ENCODE data around the gene PLCB1.

Gene PLCB1

DNA sequence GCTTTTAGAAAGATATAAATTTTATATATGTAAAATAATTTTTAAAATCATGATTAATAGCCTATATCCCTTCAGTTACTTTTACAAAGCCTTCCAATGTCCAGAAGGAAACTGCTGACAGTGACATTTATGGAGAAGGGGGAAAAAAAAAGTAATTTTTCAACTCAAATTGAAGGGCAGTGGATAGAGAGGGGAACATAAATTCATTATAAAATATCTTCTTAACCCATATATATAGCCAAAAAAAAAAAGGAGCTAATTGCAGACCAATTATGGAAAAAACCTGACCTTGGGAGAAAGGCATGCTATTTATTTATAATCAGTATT, 392.9 kb downstream of the PLCB1 start:
- DNase-seq (ENCODE audit: extremely low read depth in 1 of 2, low read depth in 1 of 2): no peak

DNA sequence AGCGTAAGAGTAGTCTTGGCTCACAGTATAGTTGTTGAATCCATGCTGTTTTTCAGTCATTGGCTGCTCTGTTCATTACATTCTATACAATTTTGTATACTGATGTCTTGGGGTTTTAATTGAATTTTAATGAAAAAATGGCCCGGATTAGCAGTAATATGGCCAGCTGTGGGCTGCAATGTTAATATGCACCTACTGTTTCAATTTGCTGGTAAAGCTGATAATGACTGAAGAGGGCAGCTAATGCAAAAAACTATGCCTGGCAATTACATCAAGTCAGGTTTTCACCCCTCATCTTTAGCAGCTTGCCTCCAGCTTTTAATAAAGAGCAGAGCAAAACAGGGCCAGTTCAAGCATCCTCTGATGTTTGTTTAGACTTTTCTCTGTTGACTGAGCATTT, 394.5 kb downstream of the PLCB1 start:
- no peak for DNase-seq (ENCODE audit: extremely low read depth in 1 of 2, low read depth in 1 of 2)

- DNase-seq (ENCODE audit: extremely low read depth in 1 of 2, low read depth in 1 of 2): no peak
These were observed 396.1 kb downstream of the PLCB1 start for GRCh38 chr20:8527998-8528723.

GRCh38 chr20:8530022-8530421, 398.0 kb downstream of the PLCB1 start:
- DNase-seq (ENCODE audit: extremely low read depth in 1 of 2, low read depth in 1 of 2): no peak

GRCh38 chr20:8532169-8532568, 400.1 kb downstream of the PLCB1 start:
- no peak for DNase-seq (ENCODE audit: extremely low read depth in 1 of 2, low read depth in 1 of 2)

GRCh38 chr20:8534368-8535160, 402.5 kb downstream of the PLCB1 start:
- DNase-seq (ENCODE audit: extremely low read depth in 1 of 2, low read depth in 1 of 2): no peak

- no peak for DNase-seq (ENCODE audit: extremely low read depth in 1 of 2, low read depth in 1 of 2)
These were observed 403.6 kb downstream of the PLCB1 start for GRCh38 chr20:8535403-8536261.

GRCh38 chr20:8536262-8536618, 404.2 kb downstream of the PLCB1 start:
- no peak for DNase-seq (ENCODE audit: extremely low read depth in 1 of 2, low read depth in 1 of 2)

DNA sequence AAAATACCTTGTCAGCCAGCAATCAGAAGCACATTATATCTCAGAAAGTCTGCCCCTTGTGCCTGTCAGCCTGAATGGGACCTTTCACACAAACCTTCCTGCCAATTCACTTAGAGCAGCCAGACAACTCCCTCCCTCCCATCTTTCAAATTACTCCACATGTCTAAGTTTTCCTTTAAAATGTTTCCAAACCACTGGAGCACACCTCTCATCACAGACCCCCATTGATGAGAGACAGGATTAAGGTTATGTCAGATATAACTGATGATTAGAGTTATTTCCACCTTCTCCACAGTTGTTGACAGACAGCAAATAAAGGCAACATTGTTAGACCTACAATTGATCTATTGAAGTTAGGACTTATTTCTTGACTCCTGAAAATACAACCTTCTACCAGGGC, 408.4 kb downstream of the PLCB1 start:
- DNase-seq (ENCODE audit: extremely low read depth in 1 of 2, low read depth in 1 of 2): no peak

DNA sequence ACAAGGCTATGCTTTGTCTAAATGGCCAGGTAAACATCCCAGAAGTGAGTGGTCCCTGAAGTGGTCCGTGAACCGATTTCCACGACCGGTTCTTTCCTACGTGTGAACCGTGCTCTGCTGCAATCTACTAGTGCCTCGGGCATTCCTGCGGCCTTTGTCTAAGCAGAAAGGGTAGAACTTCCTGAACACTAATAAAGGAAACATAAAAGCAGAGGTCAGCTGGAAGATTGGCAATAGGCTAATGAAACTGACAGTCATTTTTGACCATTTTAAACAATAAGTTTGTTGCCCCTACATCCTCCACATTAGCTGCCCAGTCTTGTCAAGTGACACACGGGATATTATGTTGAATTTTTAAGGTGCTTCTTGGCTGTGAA, 410.0 kb downstream of the PLCB1 start:
- no peak for DNase-seq (ENCODE audit: extremely low read depth in 1 of 2, low read depth in 1 of 2)

GRCh38 chr20:8545212-8545611, 413.1 kb downstream of the PLCB1 start:
- no peak for DNase-seq (ENCODE audit: extremely low read depth in 1 of 2, low read depth in 1 of 2)

DNA sequence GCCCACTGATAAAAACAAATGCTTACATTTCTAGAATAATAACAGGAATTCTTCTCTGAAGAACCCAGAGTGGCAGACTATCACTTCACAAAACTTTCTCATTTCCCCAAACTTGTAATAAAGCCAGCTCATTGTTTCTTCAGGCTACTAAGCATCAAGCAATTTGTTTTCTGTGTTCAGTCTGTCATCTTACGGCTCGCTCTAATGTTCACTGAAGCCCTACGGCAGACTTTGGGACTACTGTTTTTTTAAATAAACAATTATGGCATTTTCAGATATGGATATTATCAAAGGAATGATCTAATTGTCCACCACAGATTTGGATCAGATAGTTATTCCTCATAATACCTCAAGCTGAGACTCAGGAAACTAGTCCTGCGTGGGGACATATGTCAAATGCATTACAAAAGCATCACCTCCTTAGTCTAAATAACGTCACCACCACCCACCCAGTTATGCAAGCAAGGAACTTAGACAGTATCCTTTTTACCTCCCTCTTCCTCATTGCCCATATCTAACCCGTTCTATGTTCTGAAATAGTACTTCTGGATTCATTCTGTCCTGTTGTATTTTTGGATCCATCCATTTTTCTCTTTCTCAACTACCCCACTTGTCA, 415.1 kb downstream of the PLCB1 start:
- DNase-seq (ENCODE audit: extremely low read depth in 1 of 2, low read depth in 1 of 2): no peak

- no peak for DNase-seq (ENCODE audit: extremely low read depth in 1 of 2, low read depth in 1 of 2)
These were observed 416.0 kb downstream of the PLCB1 start for GRCh38 chr20:8547968-8548588.

DNA sequence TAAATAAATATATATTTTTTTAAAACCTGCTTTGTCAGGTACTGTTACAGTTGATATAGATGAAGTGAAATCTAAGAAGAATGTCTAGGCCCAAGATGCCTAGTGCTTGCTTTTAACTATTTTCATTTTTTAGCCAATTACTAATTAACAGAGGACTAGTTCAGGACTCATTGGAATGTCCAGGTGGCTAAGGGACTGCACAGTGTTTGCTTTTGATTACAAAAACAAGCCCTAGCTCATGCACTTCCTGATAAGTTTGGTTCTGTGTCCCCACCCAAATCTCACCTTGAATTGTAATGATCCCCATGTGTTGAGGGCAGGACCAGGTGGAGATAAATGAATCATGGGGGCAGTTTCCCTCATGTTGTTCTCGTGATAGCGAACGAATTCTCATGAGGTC, 417.1 kb downstream of the PLCB1 start:
- no peak for DNase-seq (ENCODE audit: extremely low read depth in 1 of 2, low read depth in 1 of 2)

- no peak for DNase-seq (ENCODE audit: extremely low read depth in 1 of 2, low read depth in 1 of 2)
These were observed 425.6 kb downstream of the PLCB1 start for GRCh38 chr20:8557711-8558110.

DNA sequence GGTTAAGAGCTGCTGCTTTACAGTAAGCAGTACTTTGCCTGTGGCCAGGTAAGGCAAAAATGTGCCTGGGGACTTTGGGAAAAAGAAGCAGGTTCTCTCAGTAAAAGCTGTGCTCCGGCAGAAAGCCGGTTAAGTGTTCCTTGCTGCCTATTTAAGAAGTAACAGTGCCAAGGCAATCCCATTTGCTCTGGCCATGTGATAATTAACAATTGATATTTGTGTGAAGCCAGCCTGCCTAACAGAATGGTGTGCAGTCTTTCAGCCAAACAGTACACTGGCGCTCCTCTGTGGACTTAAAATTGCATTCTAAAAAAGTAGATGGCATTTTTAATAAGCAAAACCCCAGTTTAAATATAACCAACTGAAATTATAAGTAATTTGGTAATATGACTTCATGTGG, 430.3 kb downstream of the PLCB1 start:
- DNase-seq (ENCODE audit: extremely low read depth in 1 of 2, low read depth in 1 of 2): no peak

DNA sequence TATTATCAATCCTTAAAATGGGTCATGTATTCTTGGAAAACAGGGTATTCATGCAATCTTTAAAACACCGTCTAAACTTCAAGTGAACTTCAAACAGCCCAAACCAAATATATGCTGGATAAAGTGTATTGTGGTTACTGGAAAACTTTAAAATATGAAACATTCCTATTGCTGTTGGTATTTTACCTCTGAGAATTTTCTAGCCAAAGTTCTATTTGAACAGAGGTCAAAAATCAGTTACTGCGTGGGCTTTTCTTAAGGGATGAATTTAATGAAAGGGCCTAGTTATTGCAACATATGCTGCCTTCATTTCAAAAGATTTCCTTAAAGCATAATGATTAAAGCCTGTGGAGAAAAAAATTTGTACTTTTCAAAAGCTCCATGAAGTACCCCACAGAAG, 436.0 kb downstream of the PLCB1 start:
- no peak for DNase-seq (ENCODE audit: extremely low read depth in 1 of 2, low read depth in 1 of 2)

DNA sequence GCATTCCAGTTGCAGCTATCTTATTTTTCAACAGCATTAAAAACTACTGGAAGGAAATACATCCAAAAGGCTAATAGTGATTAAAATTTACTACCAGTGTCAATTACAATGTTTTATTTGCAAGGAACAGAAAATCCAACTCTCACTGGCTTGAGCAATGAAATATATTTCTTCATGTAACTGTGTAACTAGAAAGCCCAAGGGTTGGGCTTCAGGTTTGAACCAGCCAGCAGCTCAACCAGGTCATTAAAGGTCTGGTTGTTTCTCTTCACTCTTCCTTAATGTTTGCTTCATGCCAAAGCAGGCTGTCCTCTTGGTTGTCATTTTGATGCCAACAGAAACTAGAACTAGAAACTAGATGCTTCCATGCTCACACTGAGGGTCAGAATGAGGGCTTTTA, 437.7 kb downstream of the PLCB1 start:
- DNase-seq (ENCODE audit: extremely low read depth in 1 of 2, low read depth in 1 of 2): no peak

DNA sequence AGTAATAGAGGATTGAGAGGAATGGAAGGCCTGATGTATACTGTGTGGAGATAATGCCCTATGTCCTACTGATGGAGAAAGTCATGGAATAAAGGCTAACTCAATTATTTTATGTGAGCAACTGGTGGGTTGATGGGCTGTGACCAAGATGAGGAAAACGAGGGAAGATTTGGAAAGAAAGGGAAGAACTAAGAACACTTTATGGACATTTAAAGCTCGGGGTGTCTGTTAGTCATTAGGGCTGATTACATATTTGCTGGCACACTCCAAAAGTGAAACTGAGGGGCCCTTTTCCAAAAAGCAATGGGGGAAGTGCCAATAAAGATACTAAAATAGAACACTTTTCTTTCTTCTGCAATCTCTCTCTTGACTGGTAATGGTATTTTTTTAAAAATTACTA, 439.5 kb downstream of the PLCB1 start:
- DNase-seq (ENCODE audit: extremely low read depth in 1 of 2, low read depth in 1 of 2): no peak

- no peak for DNase-seq (ENCODE audit: extremely low read depth in 1 of 2, low read depth in 1 of 2)
These were observed 441.6 kb downstream of the PLCB1 start for GRCh38 chr20:8573686-8574085.

DNA sequence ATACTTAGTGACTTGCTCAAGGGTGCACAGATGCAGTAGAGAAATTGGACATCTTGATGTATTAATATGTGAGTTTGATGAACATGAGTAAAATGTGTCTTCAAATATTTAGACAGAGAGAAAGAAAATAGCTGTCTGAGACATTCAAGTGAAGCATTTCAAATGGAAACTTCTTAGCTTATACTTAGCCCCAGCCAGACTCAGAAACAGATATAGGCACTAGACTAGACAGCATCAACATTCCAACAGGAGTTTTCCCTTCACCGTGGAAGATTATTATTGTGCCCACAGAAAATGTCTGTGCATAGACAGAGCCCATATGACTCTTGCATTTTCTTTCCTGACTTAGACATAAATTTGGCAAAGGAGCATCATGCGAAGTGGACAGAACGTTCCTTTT, 443.0 kb downstream of the PLCB1 start:
- no peak for DNase-seq (ENCODE audit: extremely low read depth in 1 of 2, low read depth in 1 of 2)

All from stimulated activated CD8-positive, alpha-beta memory T cell treated with anti-CD3 and anti-CD28 coated beads, Interleukin-7, amount 100 ng/mL, for 48 hours (primary cell).